ENCODE results near the gene ADGRL3.
A peak's percentile ranks its signal among the peaks of the same experiment; 100 is the strongest.
"Not testable (repeated sequence)": the region's sequence is repeated elsewhere in the genome, so short reads cannot be mapped to it uniquely, and the experiment has no call there.

Gene ADGRL3

DNA sequence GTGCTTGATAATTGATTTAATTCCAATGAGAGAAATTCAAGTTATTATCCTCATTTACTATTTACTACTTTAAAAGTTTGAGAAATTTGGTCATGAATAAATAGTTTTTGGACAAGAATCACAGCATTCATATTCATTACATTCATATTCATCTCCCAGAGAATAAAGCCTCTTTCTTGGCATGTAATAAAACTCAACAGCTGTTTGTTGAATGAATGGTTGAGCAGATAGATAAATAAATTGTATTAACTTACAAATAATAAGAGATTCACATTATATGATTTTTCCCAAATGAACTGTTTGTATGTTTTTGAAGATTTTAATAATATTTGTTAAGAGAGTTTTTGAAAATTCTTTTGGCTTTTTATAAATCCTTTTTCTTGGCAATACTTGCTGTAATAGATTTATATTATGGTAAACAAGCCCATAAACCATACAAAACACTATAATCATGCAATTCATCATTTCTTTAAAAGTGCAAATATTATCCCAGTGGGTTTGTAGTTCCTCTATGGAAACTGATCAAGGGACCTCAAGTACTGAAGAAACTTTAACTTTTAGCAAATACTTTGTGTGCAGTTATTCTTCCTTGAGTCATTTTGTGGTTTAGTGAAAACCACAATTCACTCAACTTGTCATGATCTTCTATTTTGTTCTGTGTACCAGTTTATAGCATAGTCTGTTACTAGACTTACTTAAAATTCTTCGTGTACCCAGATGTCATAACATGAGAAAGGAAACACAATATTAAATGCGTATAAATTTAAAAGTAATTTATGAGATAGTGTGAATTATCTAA lies 371.8 kb downstream of the ADGRL3 start:
- DNase-seq, result peak in 1 of 3 donors; percentile 13

DNA sequence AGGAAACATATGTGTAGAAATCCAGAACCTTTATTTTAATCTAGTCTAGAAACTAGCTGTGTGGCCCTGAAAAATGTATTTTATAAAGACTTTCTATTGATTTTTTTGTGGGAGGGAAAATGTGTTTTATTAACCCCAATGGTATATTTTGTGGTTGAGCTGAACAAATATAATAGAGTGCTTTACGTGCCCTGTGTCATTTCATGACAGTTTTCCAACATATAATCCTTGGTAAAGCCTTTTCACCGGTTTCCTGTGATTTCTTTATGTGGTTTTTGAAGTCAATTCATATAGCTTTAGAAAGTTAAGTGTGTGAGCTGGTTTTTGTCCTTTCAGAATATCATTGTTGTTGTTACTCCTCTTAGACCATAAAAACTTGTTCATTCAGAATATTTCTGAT lies 375.7 kb downstream of the ADGRL3 start:
- no peak for DNase-seq

DNA sequence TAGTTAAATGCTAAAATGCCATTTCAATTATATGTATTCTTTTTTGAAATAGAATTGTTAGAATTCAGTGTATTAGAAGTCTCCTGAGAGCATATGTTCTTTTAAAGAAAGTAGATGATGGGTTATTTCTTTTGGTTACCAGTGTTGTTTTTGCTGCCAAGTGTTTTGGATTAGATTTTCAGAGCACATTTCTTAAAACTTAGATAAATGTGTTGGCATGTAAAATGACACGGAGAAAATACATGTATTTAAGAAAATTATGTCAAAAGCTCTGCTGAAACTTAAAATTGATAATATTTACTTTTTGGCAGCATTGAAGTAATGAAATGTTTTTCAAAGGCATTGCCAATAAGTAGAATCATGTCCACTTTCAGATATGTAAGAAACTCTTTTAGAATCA lies 379.7 kb downstream of the ADGRL3 start:
- DNase-seq, result no peak

DNA sequence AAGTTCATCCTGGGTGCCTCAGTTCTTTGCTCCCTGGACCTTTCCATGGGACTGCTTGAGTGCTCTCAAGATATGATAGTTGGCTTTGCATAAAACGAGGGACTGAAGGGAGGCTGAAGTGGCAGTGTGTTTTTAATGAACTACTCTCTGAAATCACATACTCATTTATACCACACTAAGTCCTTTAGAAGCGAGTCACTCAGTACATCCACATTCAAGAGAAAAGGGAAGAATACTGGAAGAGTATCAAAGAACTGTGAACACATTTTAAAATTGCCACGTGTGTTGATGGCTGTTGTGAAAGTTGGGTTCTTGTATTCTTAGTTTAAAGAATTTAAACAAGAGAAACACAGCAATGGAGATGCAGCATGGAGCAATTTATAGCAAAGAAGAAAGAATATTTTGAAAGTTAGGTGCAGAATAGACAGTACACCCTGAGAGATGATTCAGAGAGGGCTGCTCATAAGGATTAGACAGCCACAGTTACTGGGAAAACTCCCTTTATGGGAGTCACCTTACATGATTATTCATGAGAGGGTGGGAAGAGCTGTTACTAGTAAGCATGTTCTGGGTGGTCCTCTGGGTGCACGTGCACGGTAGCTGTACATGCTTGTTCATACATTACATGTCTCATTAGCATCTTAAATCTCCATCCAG lies 380.7 kb downstream of the ADGRL3 start:
- no peak for DNase-seq

DNA sequence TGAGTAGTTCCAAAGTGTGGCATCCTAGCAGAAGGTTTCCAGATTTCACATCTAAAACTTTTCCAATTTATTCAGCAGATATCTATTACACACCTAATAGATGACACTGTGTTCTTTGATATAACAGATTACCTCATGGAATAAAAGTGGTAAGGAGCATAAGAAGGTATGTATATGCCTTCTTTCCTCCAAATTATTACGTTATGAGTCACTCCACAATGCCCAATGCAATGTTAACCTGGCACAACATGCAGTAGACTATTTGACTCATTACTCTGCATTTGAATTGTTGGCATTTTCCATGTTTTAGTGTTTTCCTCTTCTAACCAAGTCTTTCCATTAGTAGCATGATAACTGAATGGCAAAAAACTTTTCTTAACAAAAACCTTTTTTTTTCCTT lies 383.6 kb downstream of the ADGRL3 start:
- DNase-seq, result no peak

DNA sequence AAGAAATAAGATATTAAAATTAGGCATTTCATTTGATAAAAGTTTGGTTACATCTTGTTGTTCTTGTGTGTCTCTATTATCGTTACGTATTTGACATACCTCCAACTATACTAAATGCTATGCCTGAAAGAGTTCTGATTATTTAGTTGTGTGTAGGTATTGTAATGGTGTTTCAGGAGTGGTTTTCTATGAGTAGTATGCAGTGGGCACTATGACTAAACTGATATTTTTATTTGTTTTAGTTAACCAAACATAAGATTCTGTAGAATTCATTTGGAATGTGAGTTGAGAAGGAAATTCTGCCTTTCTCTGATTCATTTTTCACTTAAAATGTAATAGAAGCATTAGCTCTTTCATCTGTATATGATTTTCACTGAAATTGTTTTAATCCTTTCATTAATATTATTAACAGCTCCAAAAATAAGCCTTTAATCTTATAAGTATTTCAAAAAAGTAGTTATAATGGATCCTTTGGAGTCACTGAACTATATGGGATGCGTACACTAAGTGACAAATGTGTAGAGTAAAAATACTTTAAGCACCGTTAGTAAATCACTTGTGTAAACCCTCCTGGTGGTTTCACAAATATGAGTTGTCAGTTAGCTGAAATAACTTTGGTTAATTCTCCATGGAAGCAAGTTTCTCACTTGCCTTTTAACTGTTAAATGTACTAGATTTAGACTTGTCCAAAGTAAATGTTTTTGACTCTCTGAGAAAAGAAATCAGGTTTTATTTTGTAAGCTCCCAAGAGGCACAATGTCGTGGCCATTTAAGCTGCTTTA lies 388.7 kb downstream of the ADGRL3 start:
- no peak for DNase-seq

DNA sequence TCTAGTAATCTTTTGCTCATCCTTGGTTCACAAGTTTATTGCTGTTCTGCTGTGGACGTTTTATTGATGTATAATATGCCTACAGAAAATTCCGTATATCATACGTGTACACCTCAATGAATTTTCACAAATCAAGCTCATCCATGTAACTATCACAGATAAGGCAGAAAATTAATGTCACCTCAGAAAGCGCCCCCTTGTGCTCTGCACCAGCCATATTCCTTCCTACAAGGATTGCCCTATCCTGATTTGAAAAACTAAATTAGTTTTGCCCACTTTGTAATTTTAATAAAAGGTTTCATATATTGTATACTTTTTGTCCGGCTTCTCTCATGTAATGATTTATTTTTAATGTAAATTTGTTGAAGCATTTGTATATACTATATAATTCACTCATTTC lies 390.8 kb downstream of the ADGRL3 start:
- DNase-seq, result no peak

DNA sequence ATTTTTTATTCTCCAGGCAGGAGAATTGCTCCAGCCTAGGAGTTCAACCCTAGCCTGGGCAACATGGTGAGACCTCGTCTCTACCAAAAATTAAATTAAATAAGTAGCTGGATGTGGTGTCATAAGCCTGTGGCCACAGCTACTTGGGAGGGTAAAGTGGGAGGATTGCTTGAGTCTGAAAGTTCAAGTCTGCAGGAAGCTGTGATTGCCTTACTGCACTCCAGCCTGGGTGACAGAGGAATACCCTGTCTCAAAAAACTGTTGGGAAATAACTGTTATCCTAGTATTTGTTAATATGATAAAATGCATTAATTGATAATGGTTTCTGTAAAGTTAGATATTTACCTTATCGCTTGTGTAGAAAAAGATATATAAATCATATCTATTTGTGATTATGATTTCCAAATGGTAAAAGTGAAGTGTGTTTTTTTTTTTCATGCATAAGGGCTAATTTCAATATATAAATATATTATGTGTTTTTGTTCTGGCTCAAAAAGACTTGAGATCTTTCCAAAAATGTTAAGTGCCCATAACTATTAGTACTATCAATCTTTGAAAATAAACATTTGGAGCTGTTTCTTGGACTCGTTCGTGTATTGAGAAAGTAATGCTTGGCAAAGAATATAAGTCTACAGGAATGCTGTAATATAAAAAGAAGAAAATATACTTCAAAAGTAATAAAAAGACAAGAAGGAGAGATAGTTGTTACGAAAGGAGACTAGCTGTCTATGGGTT lies 396.6 kb downstream of the ADGRL3 start:
- no peak for DNase-seq

DNA sequence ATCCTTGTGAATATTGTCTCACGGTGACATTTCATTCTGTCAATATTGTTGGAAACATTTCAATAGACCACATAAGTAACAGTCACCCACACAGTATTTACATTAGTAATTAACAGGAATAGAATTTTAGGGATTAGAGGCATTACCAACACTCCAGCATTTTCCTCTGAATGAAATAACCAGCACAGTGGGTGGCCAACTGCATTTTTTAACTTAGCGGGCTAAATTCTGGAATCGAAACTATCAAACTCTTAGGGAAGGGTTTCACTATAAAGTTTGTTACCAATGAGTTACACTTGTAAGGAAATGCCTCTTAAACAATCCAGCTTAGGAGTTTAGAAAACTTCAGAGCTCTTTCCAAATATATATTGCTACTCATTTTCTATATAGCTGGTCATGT lies 403.0 kb downstream of the ADGRL3 start:
- no peak for DNase-seq

DNA sequence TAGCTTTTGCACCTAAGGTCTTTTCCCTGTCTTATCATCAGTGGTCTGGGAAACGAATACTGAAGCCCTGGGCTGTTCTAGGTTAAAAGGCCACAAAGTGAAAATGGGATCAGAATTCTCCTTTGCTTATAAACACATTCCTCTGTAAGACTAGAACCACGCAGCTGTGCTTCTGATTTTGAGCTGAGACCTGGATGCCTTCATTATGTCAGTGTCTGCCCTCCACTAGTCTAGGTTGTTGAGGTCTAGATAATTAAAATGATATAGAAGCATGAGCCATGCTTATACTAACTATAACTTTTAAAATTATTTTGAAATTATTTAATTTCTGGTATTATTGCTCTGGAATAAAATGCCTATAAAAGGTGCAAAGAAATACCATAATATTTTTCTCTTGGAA lies 403.9 kb downstream of the ADGRL3 start:
- no peak for DNase-seq

DNA sequence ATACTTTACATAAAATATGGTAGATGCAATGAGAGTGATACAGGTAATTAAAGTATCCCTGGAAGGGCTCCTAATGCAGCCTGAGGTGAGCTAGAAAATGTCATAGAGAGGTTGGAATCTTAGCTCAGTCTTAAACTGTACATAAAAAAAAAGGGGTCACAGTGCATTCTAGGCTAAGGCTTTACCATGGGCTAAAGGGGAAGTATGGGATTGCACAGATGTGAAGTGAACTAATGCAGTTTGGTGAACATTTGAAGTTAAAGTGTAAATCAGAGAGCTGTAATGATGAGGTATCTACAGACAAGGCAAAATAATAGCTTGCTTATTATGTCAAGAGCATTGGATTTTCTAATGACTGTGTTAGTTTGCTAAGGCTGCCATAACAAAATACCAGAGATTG lies 405.9 kb downstream of the ADGRL3 start:
- DNase-seq, result peak in 2 of 3 donors; percentile 7 to 44

DNA sequence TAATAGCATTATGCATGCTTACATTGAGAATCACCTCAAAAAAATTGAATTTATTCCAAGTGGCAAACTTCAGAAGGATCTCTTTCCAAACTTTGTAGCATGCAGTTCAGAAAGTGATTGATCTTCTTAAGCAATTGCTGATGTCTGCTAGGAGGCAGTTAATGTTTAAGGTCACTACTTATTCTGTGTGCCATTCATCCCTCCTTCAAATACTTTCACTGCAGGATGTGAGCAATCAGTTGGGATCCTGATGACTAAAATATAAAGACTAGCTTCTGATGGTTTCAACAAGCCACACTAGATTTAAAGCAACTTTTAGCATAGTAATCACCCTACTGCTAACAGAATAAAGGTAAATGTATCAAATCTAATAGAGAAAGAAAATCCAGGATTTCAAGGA lies 414.1 kb downstream of the ADGRL3 start:
- no peak for DNase-seq

DNA sequence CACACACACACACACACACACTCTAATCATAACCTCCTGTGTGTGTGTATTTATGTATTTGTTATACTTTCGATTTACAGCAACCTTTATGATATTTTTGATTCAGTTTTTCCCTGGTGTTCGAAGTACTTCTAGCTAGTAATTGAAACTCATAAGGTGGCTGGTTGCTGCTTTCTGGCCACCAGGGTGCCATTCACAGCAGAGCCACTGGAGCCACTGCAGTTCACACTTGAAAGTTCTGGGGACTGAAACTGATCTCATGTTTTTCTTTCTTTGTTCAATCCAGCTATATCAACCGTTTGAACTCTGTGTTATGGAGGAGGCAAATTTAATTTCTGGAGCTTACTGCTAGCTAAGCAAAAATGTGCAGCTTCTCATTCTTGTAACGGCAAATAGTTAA lies 419.4 kb downstream of the ADGRL3 start:
- no peak for DNase-seq

DNA sequence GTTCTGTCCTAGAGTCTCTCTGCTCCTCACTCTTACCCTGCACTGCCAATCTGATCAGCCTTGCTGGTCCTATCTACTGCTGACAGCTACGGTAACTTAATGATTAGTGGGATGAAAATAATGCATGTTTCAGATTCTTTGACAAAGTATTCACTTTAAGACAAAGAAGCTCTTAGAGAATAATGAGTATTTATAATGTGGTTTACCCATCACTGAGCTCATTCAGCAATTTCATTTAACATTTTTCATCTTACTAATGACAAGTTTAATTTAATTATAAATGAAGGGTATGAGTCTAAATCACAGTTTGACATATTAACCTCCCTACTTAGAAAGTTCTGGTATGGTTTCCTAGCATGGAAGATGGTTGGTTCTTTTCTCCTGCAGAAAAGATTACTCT lies 428.2 kb downstream of the ADGRL3 start:
- DNase-seq, result no peak

DNA sequence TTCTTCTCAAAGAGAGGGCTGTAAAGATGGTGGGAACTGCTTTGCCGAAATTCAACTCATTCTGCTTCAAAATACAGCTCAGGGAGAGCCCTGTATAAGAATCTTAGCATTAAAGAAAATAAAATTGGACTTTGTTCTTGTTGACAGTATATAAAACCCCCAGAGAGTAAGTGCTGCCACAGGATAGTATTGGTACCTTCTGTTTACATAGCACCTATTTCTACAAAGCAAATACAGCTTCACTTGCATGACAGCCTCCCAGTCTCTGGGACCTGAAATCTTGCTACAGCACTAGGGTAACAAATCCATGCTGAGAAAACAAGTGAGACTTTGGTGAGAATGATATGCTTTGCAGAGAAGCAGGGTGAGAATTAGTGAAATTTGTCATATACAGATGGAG lies 428.6 kb downstream of the ADGRL3 start:
- no peak for DNase-seq

DNA sequence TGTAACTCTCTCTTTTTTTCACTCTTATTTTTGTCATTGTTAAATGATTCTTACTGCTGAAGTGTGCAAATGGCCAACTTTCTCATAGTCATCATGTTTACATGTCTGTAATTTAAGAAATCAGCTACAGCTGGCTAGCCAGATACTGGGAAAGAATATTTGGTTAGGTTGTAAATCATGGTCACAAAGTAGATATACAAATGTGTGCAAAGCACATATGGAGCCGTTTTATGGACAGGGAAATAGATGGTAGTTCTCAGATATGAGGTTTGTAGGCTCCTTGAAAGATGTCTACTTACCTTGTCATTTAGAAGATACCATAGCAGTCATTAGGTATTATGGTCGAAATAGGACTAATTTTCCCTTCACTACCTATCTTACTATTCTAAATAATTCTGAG lies 430.4 kb downstream of the ADGRL3 start:
- no peak for DNase-seq

DNA sequence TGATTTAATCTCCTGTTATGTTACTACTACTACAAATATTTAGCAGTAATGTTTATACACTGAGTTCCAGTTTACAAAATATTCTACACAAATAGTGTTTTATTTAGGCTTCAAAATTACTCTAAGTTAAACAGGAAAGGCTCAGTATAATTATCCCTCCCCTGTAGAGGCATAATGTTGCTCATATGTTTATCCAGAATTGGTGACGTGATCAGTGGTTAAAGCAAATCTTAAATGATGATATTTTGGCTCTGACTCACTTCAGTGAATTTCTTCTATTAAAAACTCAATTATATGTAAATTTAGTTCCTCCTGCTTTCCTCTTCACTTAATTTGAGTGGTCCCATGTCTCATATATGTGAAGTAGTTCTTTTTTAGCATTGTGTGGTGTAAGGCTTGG lies 438.5 kb downstream of the ADGRL3 start:
- no peak for DNase-seq

DNA sequence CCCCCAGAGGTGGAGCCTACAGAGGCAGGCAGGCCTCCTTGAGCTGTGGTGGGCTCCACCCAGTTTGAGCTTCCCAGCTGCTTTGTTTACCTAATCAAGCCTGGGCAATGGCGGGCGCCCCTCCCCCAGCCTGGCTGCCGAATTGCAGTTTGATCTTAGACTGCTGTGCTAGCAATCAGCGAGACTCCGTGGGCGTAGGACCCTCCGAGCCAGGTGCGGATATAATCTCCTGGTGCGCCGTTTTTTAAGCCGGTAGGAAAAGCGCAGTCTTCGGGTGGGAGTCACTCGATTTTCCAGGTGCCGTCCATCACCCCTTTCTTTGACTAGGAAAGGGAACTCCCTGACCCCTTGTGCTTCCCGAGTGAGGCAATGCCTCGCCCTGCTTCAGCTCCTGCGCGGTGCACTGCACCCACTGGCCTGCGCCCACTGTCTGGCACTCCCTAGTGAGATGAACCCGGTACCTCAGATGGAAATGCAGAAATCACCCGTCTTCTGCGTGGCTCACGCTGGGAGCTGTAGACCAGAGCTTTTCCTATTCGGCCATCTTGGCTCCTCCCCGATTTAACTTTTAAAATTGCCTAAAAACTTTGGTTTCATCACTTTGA lies 446.7 kb downstream of the ADGRL3 start:
- not testable (repeated sequence) for DNase-seq

DNA sequence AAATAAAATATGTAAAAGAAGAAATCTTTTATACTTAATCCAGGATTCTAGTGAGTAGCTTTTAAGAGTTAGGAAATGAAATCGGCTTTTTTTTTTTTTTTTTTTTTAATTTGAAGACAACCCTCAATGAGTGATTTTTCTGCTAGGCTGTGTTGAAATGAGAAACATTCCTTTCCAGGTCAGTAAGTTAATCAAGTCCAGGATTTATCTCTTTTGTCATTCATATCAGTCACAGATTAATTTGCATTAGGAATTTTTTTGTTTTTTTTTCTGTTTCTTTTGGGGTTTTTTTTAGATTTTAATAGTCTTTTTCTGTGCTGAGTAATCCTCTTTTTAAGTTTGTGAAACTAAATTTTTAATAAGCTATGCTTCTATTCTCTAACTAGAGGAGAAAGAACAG lies 448.1 kb downstream of the ADGRL3 start:
- no peak for DNase-seq

DNA sequence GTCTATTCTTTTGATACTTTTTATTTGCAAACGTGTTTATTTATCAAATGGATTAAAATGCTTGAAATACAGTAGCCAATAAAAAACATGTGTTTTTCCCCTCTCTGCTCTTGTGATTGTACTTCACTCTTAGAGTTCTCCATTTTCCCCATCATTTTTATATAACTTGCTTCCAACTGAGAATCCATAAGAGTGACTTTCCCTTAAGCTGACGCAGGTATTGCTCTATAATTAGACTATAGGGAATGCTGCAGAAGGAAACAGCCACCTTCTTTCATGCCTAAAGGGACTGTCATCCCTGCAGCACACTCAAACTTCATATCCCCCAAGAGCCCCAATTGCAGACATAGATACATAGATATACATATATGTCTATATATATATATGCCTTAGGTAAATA lies 456.9 kb downstream of the ADGRL3 start:
- DNase-seq, result no peak

DNA sequence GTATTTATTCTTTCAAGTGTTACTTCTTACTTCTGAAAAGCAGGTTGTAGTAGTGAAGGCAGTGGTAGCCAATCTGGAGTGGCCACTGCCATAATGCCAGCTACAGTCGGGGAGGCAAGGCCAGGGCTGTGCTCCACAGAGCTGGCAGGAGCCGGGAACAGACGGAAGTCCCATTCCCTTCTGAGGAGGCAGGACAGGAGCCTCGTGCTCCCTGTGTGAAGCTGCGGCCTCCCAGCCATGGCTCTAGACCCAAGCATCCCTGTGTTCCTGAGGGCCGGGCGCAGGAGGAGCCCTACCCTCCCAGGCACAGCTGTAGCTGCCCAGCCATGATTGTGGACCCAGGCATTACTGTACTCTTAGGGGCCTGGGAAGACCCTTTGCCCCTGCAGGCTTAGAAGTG lies 461.8 kb downstream of the ADGRL3 start:
- no peak for DNase-seq

DNA sequence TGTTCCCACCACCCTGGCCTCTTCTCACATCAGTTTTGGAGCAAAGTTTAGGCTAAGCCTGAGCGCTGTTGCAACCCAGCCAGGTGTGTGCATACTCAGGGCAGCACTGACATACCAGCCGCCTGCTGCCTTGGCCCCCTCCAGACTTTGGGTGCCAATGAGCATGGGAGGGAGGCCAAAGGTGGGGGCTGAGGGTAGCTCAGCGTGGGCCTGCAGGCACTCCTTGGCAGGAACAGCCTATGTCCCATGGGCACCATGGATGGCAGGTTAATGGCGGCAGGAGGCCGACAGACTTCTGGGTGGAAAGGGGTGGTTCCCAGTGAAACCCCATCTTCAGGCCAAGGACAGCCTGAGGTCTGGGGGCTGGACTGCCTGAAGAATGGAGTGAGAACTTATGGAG lies 462.2 kb downstream of the ADGRL3 start:
- DNase-seq, result no peak

DNA sequence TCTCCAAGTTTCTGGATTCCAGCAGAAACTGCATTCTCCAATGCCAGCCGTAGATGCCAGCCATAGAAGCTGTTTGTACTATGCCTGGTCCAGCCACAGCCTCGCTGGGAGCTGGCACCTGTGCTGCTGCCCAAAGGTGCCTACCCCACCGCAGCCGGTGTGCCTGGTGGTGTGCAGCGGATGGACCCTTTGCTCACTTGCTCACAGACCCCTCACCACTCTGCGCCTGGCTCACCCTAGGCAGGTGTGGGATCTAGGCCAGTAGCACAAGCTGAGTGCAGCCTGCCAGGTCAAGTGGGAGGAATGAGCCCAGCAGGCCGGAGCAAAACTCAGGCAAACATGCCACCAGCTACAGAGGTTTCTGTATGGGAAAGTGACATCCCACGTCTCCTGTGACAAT lies 463.2 kb downstream of the ADGRL3 start:
- no peak for DNase-seq
